ENCODE results near the gene TUBGCP4. TPM values are rescaled to one million over a fixed set of nuclear protein-coding genes. Genes with fewer than 3 reads are reported as not detected.

The TUBGCP4 gene
- total and polyA plus RNA-seq, 12 donors = 5.0 to 14.9 (median 11.9) TPM

DNA sequence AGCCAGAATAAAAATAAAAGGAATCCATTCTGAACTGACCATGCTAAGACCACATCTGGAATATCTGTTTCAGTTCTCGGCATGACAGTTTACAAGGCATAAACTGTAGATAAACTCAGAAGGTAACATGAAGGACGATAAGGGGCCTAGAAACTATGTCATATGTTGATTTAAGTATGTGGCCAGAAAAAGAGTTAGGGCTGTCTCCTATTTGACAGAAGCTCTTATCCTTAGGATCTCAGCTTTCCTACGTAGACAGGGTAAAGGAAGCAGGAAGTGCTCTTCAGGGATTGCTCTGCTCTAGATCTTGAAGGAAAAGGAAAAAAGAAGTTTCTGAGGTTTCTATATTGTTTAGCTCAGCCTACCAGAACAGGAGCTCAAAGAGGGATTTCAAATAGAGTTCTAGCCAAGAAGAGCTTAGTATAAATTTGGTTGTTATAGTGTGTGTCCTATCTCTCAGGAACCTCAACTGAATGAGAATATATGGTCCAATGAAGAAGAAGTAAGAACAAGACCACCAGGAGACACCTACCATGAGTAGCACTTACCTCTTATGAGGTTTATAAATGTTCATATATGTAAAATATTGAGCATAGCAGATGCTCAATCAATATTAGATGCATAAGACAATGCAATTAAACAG, 62.9 kb downstream of the TUBGCP4 start:
- H3K36me3 ChIP-seq = peaks cover 0 to 99% (median 10%) of the 10 kb centered on the region in 9 donors
- no peak for ATAC-seq
- no peak for DNase-seq
- H3K9me3 ChIP-seq = no peaks in the 10 kb centered on the region
- H3K27ac ChIP-seq = no peak overlapping the region
- no peak overlapping the region for H3K4me3 ChIP-seq
- intact Hi-C loops (cut with DNase I) = no loop called here
- TF ChIP-seq, protein P1, sequence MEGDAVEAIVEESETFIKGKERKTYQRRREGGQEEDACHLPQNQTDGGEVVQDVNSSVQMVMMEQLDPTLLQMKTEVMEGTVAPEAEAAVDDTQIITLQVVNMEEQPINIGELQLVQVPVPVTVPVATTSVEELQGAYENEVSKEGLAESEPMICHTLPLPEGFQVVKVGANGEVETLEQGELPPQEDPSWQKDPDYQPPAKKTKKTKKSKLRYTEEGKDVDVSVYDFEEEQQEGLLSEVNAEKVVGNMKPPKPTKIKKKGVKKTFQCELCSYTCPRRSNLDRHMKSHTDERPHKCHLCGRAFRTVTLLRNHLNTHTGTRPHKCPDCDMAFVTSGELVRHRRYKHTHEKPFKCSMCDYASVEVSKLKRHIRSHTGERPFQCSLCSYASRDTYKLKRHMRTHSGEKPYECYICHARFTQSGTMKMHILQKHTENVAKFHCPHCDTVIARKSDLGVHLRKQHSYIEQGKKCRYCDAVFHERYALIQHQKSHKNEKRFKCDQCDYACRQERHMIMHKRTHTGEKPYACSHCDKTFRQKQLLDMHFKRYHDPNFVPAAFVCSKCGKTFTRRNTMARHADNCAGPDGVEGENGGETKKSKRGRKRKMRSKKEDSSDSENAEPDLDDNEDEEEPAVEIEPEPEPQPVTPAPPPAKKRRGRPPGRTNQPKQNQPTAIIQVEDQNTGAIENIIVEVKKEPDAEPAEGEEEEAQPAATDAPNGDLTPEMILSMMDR (IDR thresholded peaks at IDR 0.05) = no peak
- 67 to 70% methylated on average over 3 of the region's 3 CpGs for WGBS, 2 donors
- no peaks in the 10 kb centered on the region for H3K27me3 ChIP-seq
- H3K4me1 ChIP-seq = no peaks in the 10 kb centered on the region

- Histone ChIP-seq H3K27ac (no peak overlapping the region), H3K36me3 (peaks cover 0 to 99% (median 10%) of the 10 kb centered on the region in 9 donors), H3K27me3 (no peaks in the 10 kb centered on the region), H3K9me3 (no peaks in the 10 kb centered on the region), H3K4me3 (no peak overlapping the region), H3K4me1 (no peaks in the 10 kb centered on the region)
- DNase-seq (no peak), ATAC-seq (no peak)
- TF ChIP-seq, protein P1 (IDR thresholded peaks at IDR 0.05) = no peak
- intact Hi-C loops (cut with DNase I) = no loop called here
These were observed 63.5 kb downstream of the TUBGCP4 start for GRCh38 chr15:43434446-43434845.

DNA sequence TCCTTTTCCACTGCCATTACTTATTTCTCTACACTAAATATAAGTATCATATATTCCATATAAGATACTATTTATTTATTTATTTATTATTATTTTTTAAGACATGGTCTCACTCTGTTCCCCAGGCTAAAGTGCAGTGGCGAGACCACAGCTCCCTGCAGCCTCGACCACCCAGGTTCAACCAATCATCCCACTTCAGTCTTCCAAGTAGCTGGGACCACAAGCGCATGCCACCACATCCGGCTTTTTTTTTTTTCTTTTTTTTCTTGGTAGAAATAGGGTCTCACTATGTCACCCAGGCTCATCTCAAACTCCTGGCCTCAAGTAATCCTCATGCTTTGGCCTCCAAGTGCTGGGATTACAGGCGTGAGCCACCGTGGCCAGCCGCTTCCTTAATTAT, 65.5 kb downstream of the TUBGCP4 start:
- DNase-seq (no peak), ATAC-seq (no peak)
- no peak overlapping the region for H3K4me3 ChIP-seq
- WGBS, 2 donors = 94 to 97% methylated on average over 7 of the region's 7 CpGs
- H3K36me3 ChIP-seq = peaks cover 0 to 96% (median 10%) of the 10 kb centered on the region in 9 donors
- H3K9me3 ChIP-seq = no peaks in the 10 kb centered on the region
- no peaks in the 10 kb centered on the region for H3K27me3 ChIP-seq
- peaks cover 0 to 10% (median 9%) of the 10 kb centered on the region in 9 donors for H3K4me1 ChIP-seq
- TF ChIP-seq, protein P1 (IDR thresholded peaks at IDR 0.05) = no peak
- intact Hi-C loops (cut with DNase I) = no loop called here
- H3K27ac ChIP-seq = no peak overlapping the region

GRCh38 chr15:43439268-43439667, 68.4 kb downstream of the TUBGCP4 start:
- peaks cover 0 to 14% (median 9%) of the 10 kb centered on the region in 9 donors for H3K4me1 ChIP-seq
- intact Hi-C loops (cut with DNase I) = no loop called here
- H3K27ac ChIP-seq = no peak overlapping the region
- TF ChIP-seq, protein P1 (IDR thresholded peaks at IDR 0.05) = no peak
- 77 to 93% methylated on average over 3 of the region's 3 CpGs for WGBS, 2 donors
- no peak for ATAC-seq
- peaks cover 0 to 82% (median 8%) of the 10 kb centered on the region in 9 donors for H3K36me3 ChIP-seq
- no peaks in the 10 kb centered on the region for H3K9me3 ChIP-seq
- H3K4me3 ChIP-seq = no peak overlapping the region
- H3K27me3 ChIP-seq = no peaks in the 10 kb centered on the region
- DNase-seq = no peak

Measured in heart right ventricle (tissue), 16 donors.